A549 (cell line): ENCODE data around the gene MRPL2. TPM values are rescaled to one million over a fixed set of nuclear protein-coding genes. Genes with fewer than 3 reads are reported as not detected.

Experiments used
- ATAC-seq, 2 experiments: fragments of 200-7000 bp in 1 of 2; fragments of >200 bp in 1 of 2; cut with Nextera tagmentation in 1 of 2; cut with Tn5 transposase in 1 of 2; 3 replicates each; pipeline versions ENCODE4 v1.8.0 to v1.9.1; 2018 to 2020; ENCODE audit warnings: mild to moderate bottlenecking in 1 of 2, moderate library complexity in 1 of 2
- CTCF ChIA-PET: fragments of 300-600 bp; sonication (Branson Sonifier 250); formaldehyde crosslinking; extraction: SDS; loops from one replicate; lab custom pipeline; 2021; ENCODE audit warnings: antibody characterized with exemption, inconsistent platforms; lab: Yijun Ruan, JAX
- POLR2A ChIA-PET: fragments of 350-600 bp; formaldehyde crosslinking; extraction: SDS; loops from one replicate; lab custom pipeline; 2021; ENCODE audit warnings: antibody characterized with exemption, inconsistent platforms; lab: Yijun Ruan, JAX
- DNase-seq, 2 experiments: peaks; one replicate each; pipeline versions ENCODE4 v3.0.0 to v3.0.0-alpha.2; 2011 to 2016; ENCODE audit warnings: low read depth in 1 of 2, low spot score in 1 of 2
- FAIRE-seq: peaks from 2 replicates; lab custom pipeline; 2011; peaks lifted over from hg19 to GRCh38; lab: Jason Lieb, UNC
- H3K27ac ChIP-seq, 2 experiments: fragments of >200 bp; sonication (Bioruptor Twin); formaldehyde crosslinking; 3 replicates each; pipeline ENCODE4 v1.5.1; 2016 to 2017
- H3K4me1 ChIP-seq: fragments of >200 bp; sonication (Bioruptor Twin); formaldehyde crosslinking; 3 replicates; pipeline ENCODE4 v1.6.1; 2016
- H3K4me2 ChIP-seq: fragments of >200 bp; sonication (Bioruptor Twin); formaldehyde crosslinking; 3 replicates; pipeline ENCODE4 v1.6.1; 2016
- H3K4me3 ChIP-seq: fragments of >200 bp; sonication (Bioruptor Twin); formaldehyde crosslinking; 3 replicates; pipeline ENCODE4 v1.5.1; 2016
- H3K9me3 ChIP-seq: fragments of >200 bp; sonication (Bioruptor Twin); formaldehyde crosslinking; 3 replicates; pipeline ENCODE4 v1.6.1; 2016
- EHMT2 ChIP-seq: fragments of 200-600 bp; sonication (generic); IDR thresholded peaks from 2 replicates; pipeline ENCODE4 v1.6.1; 2016; ENCODE audit warnings: antibody characterized with exemption, low read depth, mild to moderate bottlenecking, moderate library complexity
- ESRRA ChIP-seq: fragments of 150-350 bp; IDR thresholded peaks from 2 replicates; pipeline ENCODE4 v1.6.1; 2014; ENCODE audit warnings: mild to moderate bottlenecking, low read length, borderline replicate concordance
- FOSB ChIP-seq: fragments of 250-450 bp; sonication (Bioruptor Pico); IDR thresholded peaks from 2 replicates; pipeline ENCODE4 v1.5.0; 2020; ENCODE audit warnings: mild to moderate bottlenecking, moderate library complexity
- FOSL2 ChIP-seq, 2 experiments: fragments of 450-650 bp in 1 of 2; fragments of >200 bp in 1 of 2; sonication (Bioruptor Twin) in 1 of 2; formaldehyde crosslinking; IDR thresholded peaks; 2 replicates each; pipeline versions ENCODE4 v1.5.0 to v1.6.1; 2016 to 2020; ENCODE audit warnings: mild to moderate bottlenecking in 1 of 2, moderate library complexity in 1 of 2
- HDAC2 ChIP-seq: fragments of 200-600 bp; sonication (generic); IDR thresholded peaks from 2 replicates; pipeline ENCODE4 v1.6.1; 2016
- JUNB ChIP-seq: fragments of >200 bp; sonication (Bioruptor Twin); formaldehyde crosslinking; IDR thresholded peaks from 2 replicates; pipeline ENCODE4 v1.6.1; 2016
- PHF8 ChIP-seq: fragments of 200-600 bp; sonication (generic); IDR thresholded peaks from 2 replicates; pipeline ENCODE4 v1.6.1; 2016; ENCODE audit warnings: low read depth, mild to moderate bottlenecking, antibody characterized with exemption, moderate library complexity, borderline replicate concordance
- REST ChIP-seq: fragments of 200-600 bp; sonication (generic); IDR thresholded peaks from 2 replicates; pipeline ENCODE4 v1.6.1; 2016; ENCODE audit warnings: antibody characterized with exemption, mild to moderate bottlenecking, moderate library complexity
- RFX5 ChIP-seq: fragments of 450-650 bp; IDR thresholded peaks from 2 replicates; pipeline ENCODE4 v1.7.1; 2014; ENCODE audit warnings: antibody characterized with exemption, mild to moderate bottlenecking, moderate library complexity
- RNF2 ChIP-seq: fragments of 200-600 bp; sonication (generic); IDR thresholded peaks from 2 replicates; pipeline ENCODE4 v1.6.1; 2016; ENCODE audit warnings: low read depth, mild to moderate bottlenecking, antibody characterized with exemption, moderate library complexity, borderline replicate concordance
- SREBF2 ChIP-seq: fragments of 450-650 bp; IDR thresholded peaks from 2 replicates; pipeline ENCODE4 v1.6.1; 2014; ENCODE audit warnings: mild to moderate bottlenecking, moderate library complexity
- WGBS: methylation state at CpG from one replicate; pipeline ENCODE4 v1.1.6; 2017; ENCODE audit errors: missing lambda C conversion rate; 5-methylcytosine and 5-hydroxymethylcytosine counted together
- polyA plus RNA-seq, 4 experiments: library from polyadenylated mRNA; depleted of rRNA in 3 of 4; stranded (reverse); fragments of >200 nt; fragmentation: RNase III in 1 of 4; extraction: RNeasy Plus Mini Kit Qiagen cat#74134 plus additional on column Dnase treatment in 1 of 4; gene quantifications; 2 replicates in 3 of 4; 3 replicates in 1 of 4; pipeline ENCODE4 v1.2.3, GENCODE V29; 2011 to 2017

The MRPL2 gene
- polyA plus RNA-seq, 2 of the 4 experiments (the other 2 are of a cell fraction), result 33.7 to 51.9 TPM

DNA sequence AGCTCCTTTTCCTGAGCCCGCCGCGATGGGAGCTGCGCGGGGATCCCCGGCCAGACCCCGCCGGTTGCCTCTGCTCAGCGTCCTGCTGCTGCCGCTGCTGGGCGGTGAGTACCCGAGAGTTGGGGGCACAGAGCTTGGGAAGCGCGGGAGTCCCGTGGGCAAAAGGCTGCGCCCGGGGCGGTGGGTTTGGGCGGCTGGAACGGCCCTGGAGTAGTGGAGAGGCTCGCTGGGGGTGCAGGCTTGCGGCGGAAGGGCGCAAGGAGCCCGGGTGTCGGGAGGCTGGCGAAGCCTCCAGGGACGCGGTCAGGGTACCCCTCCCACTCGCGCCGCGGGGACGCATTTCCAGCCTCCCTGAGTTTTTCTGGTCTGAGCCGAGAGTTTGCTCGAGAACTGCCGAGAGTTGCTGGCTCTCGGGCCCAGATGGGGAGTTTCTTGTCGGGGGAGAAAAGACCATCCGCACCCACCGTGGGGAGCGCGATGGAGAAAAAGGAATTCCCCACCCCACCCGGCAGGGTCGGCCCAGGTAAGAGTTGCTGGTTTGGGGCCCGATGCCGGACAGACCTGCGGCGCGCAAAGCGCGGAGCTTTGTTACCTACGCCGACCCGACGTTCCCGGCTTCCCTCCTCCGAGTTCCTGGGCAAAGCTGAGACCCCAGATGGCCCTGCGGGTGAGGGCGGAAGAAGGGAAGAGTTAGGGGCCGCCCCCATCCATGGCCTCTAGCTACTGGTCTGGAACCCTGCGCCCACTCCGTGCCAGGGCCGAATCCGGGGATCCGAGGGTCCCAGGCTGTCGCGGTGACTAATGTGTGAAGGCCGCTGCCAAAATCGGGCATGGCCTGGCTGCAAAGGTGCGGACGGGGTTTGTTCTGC lies 17.5 kb upstream of the MRPL2 start:
- H3K4me1 ChIP-seq, result peaks cover 6% of the 10 kb centered on the region; the same call in 2 of the 3 replicates
- DNase-seq, result no peak
- CTCF ChIA-PET, result interaction anchor here (1.3 to 3.1 kb wide), 2 partner anchors 52 to 66 kb away, joined by 4 to 20 read pairs; no protein-coding TSS in a partner anchor
- 68% methylated on average over 8 of the region's 72 CpGs for WGBS
- TF ChIP-seq SREBF2 (no peak), HDAC2 (peak; percentile 76; the same call in 1 of the 2 replicates)
- TF ChIP-seq, all 56 proteins: peak for 1
- no peak for FAIRE-seq
- Histone ChIP-seq H3K27ac (peak overlapping the region; percentile 57 to 86), H3K9me3 (no peaks in the 10 kb centered on the region), H3K4me3 (peak overlapping the region; percentile 54), H3K4me2 (peak overlapping the region; percentile 92)
- ATAC-seq, result peak; percentile 28 to 58; a peak in 3 of 6 replicates
- POLR2A ChIA-PET, result interaction anchor here (0.5 to 1.3 kb wide), 3 partner anchors 17 to 18 kb away, joined by 3 to 4 read pairs (median 3); partner anchors contain the start of genes KLC4 and MRPL2

DNA sequence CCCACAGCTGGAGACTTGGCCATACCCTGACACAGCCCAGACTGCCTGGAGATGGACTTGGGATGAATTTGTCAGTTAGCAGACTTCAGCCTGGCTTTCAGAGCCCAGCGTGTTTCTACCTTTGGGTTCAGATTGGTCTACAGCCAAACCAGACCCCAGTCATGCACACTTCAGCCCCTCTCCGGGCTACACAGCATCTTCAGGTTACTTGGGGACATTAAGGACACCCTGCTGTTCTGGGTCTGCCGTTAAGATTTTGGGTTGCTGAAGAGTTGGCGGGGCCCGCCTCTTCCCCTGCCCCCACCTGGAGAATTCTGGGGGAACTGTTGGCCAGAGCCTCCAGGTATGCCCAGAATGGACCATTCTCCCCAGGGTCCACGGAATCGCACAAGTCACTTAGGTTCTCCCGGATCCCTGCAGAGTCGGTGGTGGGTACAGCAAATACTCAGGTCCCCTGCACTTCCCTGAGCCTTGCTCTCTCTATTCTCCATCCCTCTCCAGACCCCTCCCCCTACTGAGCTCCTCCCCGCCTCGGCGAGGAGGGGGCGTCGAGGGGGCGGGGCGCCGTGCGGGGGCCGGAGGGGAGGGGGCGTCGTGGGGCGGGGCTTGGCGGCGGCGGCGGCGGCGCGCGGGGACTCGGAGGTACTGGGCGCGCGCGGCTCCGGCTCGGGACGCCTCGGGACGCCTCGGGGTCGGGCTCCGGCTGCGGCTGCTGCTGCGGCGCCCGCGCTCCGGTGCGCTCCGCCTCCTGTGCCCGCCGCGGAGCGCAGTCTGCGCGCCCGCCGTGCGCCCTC lies 16.6 kb upstream of the MRPL2 start, which contains the start of gene PTK7:
TSS of gene PTK7 (plus strand) at position 645 of the 794 bp plus-strand sequence. CDS start 175 bp downstream, outside the sequence.
- peaks cover 6% of the 10 kb centered on the region; the same call in 2 of the 3 replicates for H3K4me1 ChIP-seq
- H3K4me3 ChIP-seq, result peak within 1 kb of the TSS; percentile 54
- 47% methylated on average over 4 of the region's 60 CpGs for WGBS
- H3K9me3 ChIP-seq, result no peaks in the 10 kb centered on the region
- CTCF ChIA-PET, result interaction anchor here (3.1 kb wide), 1 partner anchor 67 kb away, joined by 20 read pairs; no protein-coding TSS in a partner anchor
- peak within 1 kb of the TSS; percentile 57 to 86 for H3K27ac ChIP-seq
- POLR2A ChIA-PET, result interaction anchor here (0.5 to 1.3 kb wide), 2 partner anchors 16 to 19 kb away, joined by 3 to 4 read pairs; partner anchors contain the start of genes KLC4 and MRPL2
- DNase-seq (peak in 1 of 2 experiments; percentile 28), ATAC-seq (peak; percentile 77 to 82), FAIRE-seq (no peak)
- H3K4me2 ChIP-seq, result peak within 1 kb of the TSS; percentile 92
- TF ChIP-seq RNF2, result no peak

GRCh38 chr6:43074847-43075669 lies 15.8 kb upstream of the MRPL2 start:
- ATAC-seq (0 out of 6 replicates have a peak, but pooled peaks of 1 of the 2 experiments have one; percentile 19), FAIRE-seq (no peak), DNase-seq (no peak)
- Histone ChIP-seq H3K4me2 (no peak overlapping the region), H3K4me1 (peaks cover 6% of the 10 kb centered on the region; the same call in 2 of the 3 replicates), H3K4me3 (no peak overlapping the region), H3K9me3 (no peaks in the 10 kb centered on the region), H3K27ac (no peak overlapping the region)
- CTCF ChIA-PET, result interaction anchor here (0.7 to 3.1 kb wide), 3 partner anchors 10 to 68 kb away, joined by 3 to 20 read pairs (median 3); no protein-coding TSS in a partner anchor
- POLR2A ChIA-PET, result no interaction called here
- WGBS, result 78% methylated on average over 5 of the region's 6 CpGs
- no peak for TF ChIP-seq RNF2
- no peak for TF ChIP-seq PHF8
- no peak for TF ChIP-seq ESRRA
- TF ChIP-seq JUNB, result no peak
- TF ChIP-seq FOSL2 (IDR thresholded peaks at IDR 0.05), result no peak
- no peak for TF ChIP-seq FOSL2 (CRISPR knock-in tag; IDR thresholded peaks at IDR 0.05)
- no peak for TF ChIP-seq FOSB (CRISPR knock-in tag)
- no peak for TF ChIP-seq REST
- no peak for TF ChIP-seq RFX5
- no peak for TF ChIP-seq EHMT2
